Measurements from ENCODE around the gene SLC30A2. TPM values are rescaled to one million over a fixed set of nuclear protein-coding genes. Genes with fewer than 3 reads are reported as not detected.
A peak's percentile ranks its signal among the peaks of the same experiment; 100 is the strongest.

Gene SLC30A2
- total RNA-seq, 1 donor from 2014 or later = not detected

DNA sequence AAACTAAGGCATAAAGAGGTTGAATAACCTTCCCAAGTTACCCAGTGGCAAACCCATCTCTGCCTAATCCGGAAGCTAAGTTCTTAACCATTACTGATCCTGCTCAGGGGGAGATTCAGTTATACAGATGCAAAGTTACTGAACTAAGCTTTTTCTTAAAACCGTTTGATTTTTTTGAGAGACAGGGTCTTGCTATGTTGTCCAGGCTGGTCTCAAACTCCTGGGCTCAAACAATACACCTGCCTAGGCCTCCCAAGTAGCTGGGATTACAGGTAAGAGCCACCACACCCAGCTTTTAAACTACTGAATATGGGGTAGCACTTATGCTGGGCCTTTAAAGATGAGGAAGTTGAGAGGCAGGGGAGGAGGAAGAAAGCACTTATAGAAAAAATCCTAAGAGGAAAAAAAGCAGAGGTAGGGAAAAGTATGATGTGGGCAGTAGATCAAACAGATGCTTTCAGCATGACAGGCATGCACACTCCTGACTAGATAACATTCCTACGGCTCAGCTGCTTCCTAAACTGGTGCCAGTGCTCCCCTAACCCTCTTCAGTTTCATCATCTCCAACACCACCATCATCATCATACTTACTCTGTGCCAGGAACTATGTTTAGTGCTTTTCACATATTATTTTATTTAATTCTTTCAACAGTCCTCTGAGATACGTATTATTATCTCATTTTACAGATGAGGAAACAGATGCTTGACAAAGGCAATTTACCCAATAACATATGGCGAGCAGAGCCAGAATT is 53.8 kb downstream of the SLC30A2 start:
- DNase-seq (ENCODE audit: low read depth, low spot score) = no peak
- Mint-ChIP-seq H3K9me3 (no peaks in the 10 kb centered on the region), H3K36me3 (ENCODE audit: low read depth) (peaks cover 2% of the 10 kb centered on the region), H3K27ac (ENCODE audit: unreplicated experiment) (no peak overlapping the region), H3K4me3 (no peak overlapping the region), H3K4me1 (peaks cover 27% of the 10 kb centered on the region), H3K27me3 (ENCODE audit: low read depth) (no peaks in the 10 kb centered on the region)
- no peak for TF ChIP-seq CTCF (conservative IDR thresholded peaks at IDR 0.05)

DNA sequence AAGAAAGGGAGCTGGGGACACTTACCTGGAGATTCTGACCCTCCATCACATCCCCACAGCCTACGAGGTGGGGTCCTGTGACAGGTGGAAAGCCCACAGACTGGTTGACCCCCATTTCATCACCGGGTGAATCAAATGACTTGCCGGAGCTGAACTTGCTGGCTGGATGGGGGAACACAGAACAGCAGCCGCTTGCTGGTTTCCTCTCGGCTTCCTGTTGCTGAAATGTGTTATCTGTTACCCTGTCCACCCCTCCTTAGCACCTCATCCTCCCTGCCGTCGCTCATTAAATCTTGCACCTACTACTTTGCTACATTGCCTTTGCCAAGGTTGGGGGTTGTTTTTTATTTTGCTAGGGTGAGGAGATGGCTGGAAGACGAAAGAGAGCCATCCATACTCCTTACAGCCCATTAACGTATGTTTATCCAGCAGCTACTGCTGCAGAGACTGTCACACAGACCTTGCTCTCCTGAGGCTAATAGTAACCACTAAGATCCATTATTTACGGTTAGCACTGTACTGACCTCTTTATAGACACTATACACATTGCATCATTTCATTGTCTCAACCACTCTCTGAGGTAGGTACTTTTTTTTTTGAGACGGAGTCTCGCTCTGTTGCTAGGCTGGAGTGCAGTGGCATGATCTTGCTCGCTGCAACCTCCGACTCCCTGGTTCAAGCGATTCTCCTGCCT is 55.1 kb downstream of the SLC30A2 start:
- TF ChIP-seq CTCF (conservative IDR thresholded peaks at IDR 0.05) = no peak
- H3K36me3 Mint-ChIP-seq (ENCODE audit: low read depth) = peaks cover 6% of the 10 kb centered on the region
- no peak for DNase-seq (ENCODE audit: low read depth, low spot score)
- no peak overlapping the region for H3K27ac Mint-ChIP-seq (ENCODE audit: unreplicated experiment)
- H3K4me3 Mint-ChIP-seq = no peak overlapping the region
- peaks cover 22% of the 10 kb centered on the region for H3K4me1 Mint-ChIP-seq
- no peaks in the 10 kb centered on the region for H3K9me3 Mint-ChIP-seq
- H3K27me3 Mint-ChIP-seq (ENCODE audit: low read depth) = no peaks in the 10 kb centered on the region

GRCh38 chr1:25990251-25990650 is 55.7 kb downstream of the SLC30A2 start:
- DNase-seq (ENCODE audit: low read depth, low spot score) = no peak
- Mint-ChIP-seq H3K9me3 (no peaks in the 10 kb centered on the region), H3K4me3 (no peak overlapping the region), H3K27me3 (ENCODE audit: low read depth) (no peaks in the 10 kb centered on the region), H3K27ac (ENCODE audit: unreplicated experiment) (no peak overlapping the region), H3K36me3 (ENCODE audit: low read depth) (peaks cover 6% of the 10 kb centered on the region), H3K4me1 (peaks cover 22% of the 10 kb centered on the region)
- no peak for TF ChIP-seq CTCF (conservative IDR thresholded peaks at IDR 0.05)

GRCh38 chr1:25989440-25990234 is 56.3 kb downstream of the SLC30A2 start:
- H3K4me1 Mint-ChIP-seq = peaks cover 21% of the 10 kb centered on the region
- no peaks in the 10 kb centered on the region for H3K27me3 Mint-ChIP-seq (ENCODE audit: low read depth)
- peaks cover 6% of the 10 kb centered on the region for H3K36me3 Mint-ChIP-seq (ENCODE audit: low read depth)
- H3K4me3 Mint-ChIP-seq = no peak overlapping the region
- H3K27ac Mint-ChIP-seq (ENCODE audit: unreplicated experiment) = peak overlapping the region; percentile 90
- DNase-seq (ENCODE audit: low read depth, low spot score) = no peak
- H3K9me3 Mint-ChIP-seq = no peaks in the 10 kb centered on the region
- no peak for TF ChIP-seq CTCF (conservative IDR thresholded peaks at IDR 0.05)

GRCh38 chr1:25987951-25988350 is 58.0 kb downstream of the SLC30A2 start:
- no peak for TF ChIP-seq CTCF (conservative IDR thresholded peaks at IDR 0.05)
- Mint-ChIP-seq H3K9me3 (no peaks in the 10 kb centered on the region), H3K36me3 (ENCODE audit: low read depth) (peaks cover 11% of the 10 kb centered on the region), H3K27me3 (ENCODE audit: low read depth) (no peaks in the 10 kb centered on the region), H3K4me3 (no peak overlapping the region), H3K27ac (ENCODE audit: unreplicated experiment) (no peak overlapping the region), H3K4me1 (peaks cover 6% of the 10 kb centered on the region)
- no peak for DNase-seq (ENCODE audit: low read depth, low spot score)

Other genes with a start within 250 kb of the SLC30A2 start
- 146 and 148 TPM in 2 replicates for gene SELENON, start 245.9 kb downstream of the SLC30A2 start, total RNA-seq
- gene MTFR1L, start 226.2 kb downstream of the SLC30A2 start, total RNA-seq = 61.1 and 68.6 TPM in 2 replicates
- gene AUNIP, start 186.7 kb downstream of the SLC30A2 start, total RNA-seq = 13.6 and 15.2 TPM in 2 replicates
- gene PAQR7, start 170.4 kb downstream of the SLC30A2 start, total RNA-seq = 12.7 and 13.3 TPM in 2 replicates
- gene STMN1, start 139.7 kb downstream of the SLC30A2 start, total RNA-seq = 934 and 986 TPM in 2 replicates
- gene PAFAH2, start 48.1 kb downstream of the SLC30A2 start, total RNA-seq = 10.6 and 10.7 TPM in 2 replicates
- gene EXTL1, start 24.3 kb downstream of the SLC30A2 start, total RNA-seq = 7.6 and 8.1 TPM in 2 replicates
- not detected in 2 replicates for gene TRIM63, start 21.5 kb upstream of the SLC30A2 start, total RNA-seq
- gene PDIK1L, start 65.7 kb upstream of the SLC30A2 start, total RNA-seq = 22.8 and 23.8 TPM in 2 replicates
- gene FAM110D, start 113.0 kb upstream of the SLC30A2 start, total RNA-seq = 1.0 and 1.2 TPM in 2 replicates
- gene C1orf232, start 122.8 kb upstream of the SLC30A2 start, total RNA-seq = not detected in 2 replicates
- gene ZNF593, start 123.8 kb upstream of the SLC30A2 start, total RNA-seq = 34.3 and 36.2 TPM in 2 replicates
- gene ZNF593OS, start 125.7 kb upstream of the SLC30A2 start, total RNA-seq = not detected in 2 replicates
- gene CNKSR1, start 131.4 kb upstream of the SLC30A2 start, total RNA-seq = 3.0 and 3.6 TPM in 2 replicates
- not detected in 2 replicates for gene CATSPER4, start 144.5 kb upstream of the SLC30A2 start, total RNA-seq
- gene CEP85, start 188.1 kb upstream of the SLC30A2 start, total RNA-seq = 46.6 and 48.0 TPM in 2 replicates
- 97.9 and 100 TPM in 2 replicates for gene SH3BGRL3, start 234.0 kb upstream of the SLC30A2 start, total RNA-seq